ENCODE results near the gene POU3F1.
"Not testable (repeated sequence)": the region's sequence is repeated elsewhere in the genome, so short reads cannot be mapped to it uniquely, and the experiment has no call there.

Gene POU3F1

DNA sequence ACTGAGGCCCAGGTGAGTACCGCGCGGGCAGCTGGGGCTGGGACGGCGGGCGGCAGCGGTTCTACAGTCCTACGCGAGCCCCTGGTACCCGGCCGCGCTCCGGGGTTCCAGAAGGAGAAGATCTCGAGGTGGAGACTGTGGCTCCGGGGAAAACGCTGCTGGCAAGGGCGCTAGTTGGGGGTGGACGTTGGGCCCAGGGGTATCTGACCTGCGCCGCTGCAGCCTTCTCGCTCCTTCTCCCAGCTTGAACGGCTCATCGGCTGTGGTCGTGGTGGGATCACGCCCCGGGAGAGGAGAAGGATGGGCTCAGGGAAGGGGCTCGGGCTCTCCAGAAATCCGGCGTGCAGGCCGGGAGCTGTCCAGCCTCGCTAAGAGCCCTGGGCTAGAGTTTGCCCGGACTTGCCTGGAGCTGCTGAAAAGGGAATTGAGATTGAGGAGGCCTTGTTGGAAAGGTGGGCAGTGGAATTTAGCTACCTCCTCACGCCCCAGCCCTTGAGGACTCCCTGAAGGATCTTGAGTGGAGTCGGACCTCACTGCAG, 1.1 kb upstream of the POU3F1 start:
- ATAC-seq (no peak), DNase-seq (no peak)

DNA sequence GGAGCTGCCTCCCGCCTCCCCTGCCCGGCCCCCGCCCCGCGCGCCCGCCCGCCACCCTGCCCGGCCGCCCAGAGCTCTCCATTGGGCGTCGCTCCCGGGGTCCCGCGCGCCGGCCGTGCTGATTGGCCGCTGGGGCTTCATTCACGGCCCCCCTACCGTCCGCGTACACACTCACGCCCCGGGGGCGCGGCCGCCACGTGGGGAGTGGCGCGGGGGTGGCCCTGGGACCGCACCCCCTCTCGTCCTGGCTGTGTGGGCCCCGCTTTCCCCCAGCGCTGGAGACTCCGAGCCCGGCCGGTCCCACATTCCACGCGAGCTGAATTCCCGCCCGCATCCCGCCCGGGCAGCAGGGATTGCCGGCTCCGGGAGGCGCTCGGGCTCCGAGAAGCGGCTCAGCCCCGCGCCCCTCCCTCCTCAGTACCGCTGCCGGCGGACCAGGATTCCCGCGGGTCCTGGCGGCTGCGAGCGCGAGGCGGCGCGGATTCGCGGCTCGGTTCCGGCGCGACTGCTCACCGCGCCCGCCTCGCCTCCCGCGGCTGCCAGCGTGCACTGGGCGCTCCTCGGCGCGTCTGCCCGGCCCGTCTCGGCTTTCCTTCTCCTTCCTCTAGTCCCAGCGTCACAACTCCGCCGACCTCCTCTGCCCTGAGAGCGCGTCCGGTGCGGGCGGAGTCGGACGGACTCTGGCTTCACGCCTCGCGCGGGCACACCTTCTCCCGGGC, 450 bp upstream of the POU3F1 start:
- ATAC-seq (peak; percentile 85), DNase-seq (peak; percentile 85)

DNA sequence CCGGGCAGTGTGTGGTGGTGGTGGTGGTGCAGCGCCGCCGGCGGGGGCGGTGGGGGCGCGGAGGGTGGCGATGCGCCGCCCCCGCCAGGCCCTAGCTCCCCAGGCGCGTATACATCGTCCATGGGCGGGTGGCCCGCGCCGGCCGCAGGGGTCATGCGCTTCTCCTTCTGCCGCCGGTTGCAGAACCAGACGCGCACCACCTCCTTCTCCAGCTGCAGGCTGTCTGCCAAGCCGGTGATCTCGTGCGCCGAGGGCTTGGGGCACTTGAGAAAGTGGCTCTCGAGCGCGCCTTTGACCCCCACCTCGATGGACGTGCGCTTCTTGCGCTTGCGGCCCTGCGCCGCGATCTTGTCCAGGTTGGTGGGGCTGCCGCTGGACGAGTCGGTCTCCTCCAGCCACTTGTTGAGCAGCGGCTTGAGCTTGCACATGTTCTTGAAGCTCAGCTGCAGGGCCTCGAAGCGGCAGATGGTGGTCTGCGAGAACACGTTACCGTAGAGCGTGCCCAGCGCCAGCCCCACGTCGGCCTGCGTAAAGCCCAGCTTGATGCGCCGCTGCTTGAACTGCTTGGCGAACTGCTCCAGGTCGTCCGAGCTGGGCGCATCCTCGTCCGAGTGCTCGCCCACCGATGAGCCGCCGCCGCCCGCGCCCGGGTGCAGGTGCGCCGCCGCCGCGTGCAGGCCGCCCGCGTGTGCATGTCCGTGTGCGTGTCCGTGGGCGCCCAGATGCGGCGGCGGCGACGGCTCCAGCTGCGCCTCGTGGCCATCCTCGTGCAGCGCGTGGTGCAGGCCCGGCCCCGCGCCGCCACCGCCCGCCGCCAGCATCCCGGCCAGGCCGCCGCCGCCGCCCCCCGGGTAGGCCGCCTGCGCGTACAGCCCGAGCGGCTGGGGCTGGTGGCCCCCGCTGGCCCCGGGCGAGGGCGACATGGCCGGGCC, 926 bp downstream of the POU3F1 start:
- DNase-seq: no peak
- ATAC-seq: no peak

GRCh38 chr1:38044221-38045215, 2.1 kb downstream of the POU3F1 start:
- ATAC-seq: no peak
- DNase-seq: no peak

DNA sequence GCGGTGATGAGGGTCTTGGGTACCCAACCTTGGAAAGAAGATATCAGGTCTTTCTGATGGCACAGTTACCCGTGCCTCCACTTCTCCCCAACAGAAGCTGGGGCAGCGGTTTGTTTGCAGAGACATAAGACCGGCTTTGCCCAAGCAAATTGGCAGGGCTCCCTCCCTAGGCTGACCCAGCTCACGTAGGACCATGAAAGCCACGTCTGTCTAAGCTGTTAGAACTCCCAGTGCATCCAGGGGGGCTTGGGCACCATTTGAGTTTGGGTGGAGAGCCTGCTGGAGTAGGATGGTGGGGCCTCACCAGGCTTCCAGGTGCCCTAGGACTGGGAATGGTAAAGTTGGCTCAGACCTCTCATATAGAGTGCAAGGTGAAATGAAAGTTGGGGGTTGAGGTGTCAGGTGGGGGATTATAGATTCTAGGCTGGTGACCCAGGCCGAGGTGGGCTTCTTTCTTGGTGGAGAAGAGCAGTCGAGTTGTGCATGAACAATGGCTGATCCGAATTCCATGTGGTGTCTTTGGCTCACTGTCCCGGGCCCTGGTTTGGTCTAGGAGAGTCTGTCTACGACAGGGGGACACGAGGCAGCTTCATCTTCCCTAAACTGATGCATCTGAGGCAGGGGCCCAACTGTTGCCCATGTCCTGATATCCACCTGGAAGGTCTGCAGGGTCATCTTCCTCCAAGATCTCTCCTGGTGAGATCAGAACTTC, 3.4 kb downstream of the POU3F1 start:
- ATAC-seq (no peak), DNase-seq (no peak)

- ATAC-seq (no peak), DNase-seq (no peak)
These were observed 4.4 kb downstream of the POU3F1 start for GRCh38 chr1:38041936-38042834.

DNA sequence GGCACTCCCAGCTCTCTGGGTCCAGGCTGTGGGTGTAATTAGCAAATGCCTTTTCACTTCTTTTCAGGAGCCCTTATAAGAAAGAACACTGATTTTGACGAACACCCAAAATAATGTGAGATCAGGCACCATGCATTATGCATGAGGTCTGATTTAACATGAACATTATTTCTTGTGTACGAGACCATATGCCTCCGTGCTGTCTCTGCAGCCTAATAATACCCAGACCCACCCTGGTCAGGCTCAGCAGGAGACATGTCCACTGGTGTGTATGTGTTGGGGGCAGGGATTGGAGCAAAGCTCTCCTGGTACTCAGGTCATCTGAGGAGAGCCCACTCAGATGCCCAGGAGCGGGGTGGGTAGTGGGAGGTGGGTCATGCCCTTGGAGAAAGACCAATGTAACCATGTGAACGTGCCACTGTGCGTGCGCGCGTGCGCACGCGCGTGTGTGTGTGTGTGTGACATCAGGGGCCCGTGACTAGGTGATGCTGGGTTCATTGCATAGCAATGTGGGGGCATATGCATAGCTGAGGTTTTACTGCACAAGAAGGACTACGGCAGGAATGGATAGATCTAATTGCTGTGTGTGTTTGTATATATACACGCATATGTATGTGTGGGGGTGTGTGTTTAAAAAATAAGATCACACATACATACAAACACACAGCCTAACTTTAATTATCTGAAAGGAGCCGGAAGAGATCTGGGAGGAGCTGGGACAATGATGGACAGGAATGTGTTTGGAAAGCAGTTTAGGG, 7.1 kb downstream of the POU3F1 start:
- DNase-seq: no peak
- no peak for ATAC-seq

- ATAC-seq (no peak), DNase-seq (no peak)
These were observed 7.7 kb downstream of the POU3F1 start for GRCh38 chr1:38038861-38039260.

DNA sequence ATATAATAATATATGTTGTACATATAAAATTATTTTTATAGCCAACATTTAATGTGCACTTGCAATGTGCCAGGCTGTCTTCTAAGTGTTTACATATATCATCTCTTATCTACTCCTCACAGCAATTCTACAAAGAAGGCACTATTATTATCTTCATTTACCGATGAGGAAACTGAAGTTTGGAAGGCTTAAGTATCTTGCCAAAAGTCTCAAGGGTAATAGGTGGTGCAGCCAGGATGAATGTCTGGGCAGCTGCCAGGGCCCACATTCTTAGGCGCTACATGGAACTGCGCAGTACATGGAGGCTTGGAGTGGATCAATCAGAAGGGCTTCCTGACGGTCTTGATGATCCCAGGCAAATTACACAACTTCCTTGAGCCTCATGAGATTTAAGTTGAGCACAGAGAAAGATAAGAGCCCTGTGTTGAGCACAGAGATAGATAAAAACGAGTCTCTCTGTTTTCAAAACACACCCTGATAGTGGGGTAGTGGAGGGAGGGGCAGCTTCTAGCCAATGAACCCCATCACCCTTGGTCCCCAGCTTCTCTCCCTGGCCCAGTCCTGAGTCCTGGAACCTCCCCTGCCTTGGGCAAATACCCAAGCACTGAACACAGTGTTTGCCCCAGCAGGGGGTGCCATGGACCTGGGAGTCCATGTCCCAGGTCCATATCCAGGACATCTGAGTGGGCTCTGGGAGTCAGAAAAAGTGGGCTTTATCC, 9.2 kb downstream of the POU3F1 start:
- ATAC-seq (no peak), DNase-seq (peak; percentile 41)

DNA sequence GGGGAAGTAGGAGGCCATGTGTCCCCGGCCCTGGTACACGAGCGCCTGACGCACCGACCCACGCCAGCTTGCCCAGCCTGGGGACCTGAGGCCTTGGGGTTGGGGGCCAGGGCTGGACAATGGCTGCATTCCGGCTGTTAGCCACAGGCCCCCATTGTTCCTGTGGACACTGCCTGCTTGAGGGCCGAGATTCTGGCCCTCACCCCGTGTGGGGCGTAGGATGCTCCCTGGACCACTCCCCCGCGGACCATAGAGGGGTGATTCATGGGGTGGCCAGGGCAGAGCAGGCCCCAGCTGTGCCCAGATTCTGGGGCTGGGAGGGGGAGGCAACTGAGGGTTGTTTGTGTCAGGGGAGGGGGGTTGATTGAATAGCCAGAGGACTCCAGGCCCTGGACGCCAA, 11.7 kb downstream of the POU3F1 start:
- ATAC-seq: no peak
- no peak for DNase-seq

DNA sequence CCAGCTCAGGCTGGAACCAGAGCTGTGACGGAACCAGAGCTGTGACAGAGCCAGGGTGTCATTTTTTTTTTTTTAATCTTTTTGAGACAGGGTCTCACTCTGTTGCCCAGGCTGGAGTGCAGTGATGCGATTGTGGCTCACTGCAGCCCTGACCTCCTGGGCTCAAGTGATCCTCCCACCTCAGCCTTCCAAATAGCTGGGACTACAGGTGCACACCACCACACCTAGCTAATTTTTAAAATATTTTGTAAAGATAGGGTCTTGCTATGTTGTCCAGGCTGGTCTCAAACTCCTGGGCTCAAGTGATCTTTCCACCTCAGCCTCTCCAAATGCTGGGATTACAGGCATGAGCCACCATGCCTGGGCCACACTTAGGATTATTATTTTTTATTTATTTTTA, 13.6 kb downstream of the POU3F1 start:
- not testable (repeated sequence) for DNase-seq, ATAC-seq

DNA sequence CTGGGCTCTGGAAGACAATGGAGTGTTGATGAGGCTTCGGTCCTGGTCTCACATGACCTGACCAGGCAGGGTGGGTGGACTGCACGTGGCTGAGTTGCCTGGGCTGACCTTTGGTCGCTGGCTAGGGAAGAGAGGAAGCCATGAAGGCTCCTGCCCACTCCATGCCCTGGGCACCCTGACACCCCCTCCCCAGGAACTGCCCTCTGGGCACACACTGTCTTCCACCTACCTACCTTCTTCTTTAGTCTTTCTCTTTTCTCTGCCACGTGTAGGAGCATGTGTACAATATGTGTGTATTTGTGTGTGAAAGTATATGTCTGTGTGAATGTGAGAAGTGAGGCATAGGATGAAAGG, 15.1 kb downstream of the POU3F1 start:
- no peak for ATAC-seq
- no peak for DNase-seq

DNA sequence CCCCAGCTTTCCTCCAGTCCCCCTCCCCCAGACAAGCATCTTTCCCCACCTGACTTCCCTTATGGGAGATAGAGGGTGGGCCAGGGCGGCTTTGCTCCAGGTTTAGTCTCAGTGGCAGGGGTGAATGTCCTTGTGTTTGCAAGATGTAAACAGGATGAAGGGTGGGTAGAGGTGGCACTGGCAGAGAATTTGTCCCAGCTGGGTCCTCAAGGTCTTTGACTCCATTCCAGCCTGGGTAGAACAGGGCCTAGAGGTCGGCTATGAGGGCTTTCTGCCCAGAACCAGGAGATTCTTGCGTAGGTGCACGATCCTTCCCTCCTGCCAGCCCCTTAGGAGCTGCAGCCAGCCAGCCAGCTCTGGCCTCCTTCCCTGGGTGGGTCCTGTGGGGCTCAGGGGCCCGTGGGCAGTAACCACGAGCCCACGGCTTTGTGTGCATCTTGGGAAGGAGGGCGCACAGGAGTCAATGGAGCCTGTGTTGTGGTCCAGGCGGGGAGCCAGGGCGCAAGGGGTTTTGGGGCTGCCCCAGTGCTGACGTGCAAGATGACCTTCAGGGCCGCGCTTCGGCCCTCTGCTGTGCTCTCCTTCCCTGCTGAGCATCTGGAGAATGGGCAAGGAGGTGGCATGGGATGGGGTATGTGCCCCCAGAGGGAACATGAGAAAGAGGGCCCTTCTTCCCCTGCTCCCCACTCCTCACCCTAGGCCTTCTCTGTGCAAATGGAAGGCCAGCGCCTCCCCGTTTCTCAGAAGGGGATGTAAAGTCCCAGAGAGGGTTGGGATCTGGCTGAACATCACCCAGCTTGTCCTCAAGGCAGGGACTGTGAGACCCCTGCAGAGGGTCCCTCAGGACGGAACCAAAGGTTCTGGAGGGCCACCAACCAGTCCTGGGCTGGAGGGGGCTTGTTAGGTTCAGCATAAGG, 15.7 kb downstream of the POU3F1 start:
- DNase-seq (no peak), ATAC-seq (no peak)

DNA sequence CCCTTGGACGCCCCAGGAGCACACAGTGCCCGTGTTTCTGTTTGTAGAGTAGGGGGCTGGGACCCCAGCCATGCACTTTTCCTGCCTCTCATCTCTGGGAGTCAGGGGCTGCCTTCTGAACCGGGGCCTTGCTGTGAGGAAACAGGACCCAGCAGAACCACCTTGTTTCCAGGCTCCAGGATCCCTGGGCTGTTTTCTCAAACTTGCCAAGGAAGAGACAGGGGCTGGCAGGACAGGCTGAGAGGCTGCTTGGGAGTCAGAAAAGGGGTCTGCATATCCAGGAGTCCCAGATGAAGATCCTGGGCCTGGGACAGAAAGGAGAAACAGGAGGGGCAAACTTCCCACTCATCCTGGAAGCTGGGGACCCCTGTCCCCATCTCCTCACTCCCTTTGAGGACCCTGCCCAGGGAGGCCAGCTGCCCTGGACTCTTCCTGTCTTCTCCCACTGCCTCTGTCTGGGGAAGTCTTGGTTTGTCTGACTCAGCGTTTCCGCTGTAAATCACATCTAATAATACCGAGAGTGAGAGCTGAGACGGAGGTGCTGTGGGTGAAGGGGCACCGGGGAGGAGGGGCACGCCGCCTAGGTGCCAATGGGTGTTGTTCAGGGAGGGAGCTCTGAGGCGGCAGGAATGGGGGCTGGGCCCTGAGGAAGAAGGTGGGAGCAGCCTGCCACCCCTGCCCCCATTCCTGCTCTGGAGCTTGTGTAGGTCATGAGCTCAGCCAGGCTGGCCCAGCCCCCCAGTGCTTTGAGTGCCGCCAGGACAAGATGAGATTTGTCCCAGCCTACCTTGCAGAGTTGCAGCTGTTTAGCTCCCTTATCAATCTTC, 16.7 kb downstream of the POU3F1 start:
- ATAC-seq (peak; percentile 60), DNase-seq (peak; percentile 84)

DNA sequence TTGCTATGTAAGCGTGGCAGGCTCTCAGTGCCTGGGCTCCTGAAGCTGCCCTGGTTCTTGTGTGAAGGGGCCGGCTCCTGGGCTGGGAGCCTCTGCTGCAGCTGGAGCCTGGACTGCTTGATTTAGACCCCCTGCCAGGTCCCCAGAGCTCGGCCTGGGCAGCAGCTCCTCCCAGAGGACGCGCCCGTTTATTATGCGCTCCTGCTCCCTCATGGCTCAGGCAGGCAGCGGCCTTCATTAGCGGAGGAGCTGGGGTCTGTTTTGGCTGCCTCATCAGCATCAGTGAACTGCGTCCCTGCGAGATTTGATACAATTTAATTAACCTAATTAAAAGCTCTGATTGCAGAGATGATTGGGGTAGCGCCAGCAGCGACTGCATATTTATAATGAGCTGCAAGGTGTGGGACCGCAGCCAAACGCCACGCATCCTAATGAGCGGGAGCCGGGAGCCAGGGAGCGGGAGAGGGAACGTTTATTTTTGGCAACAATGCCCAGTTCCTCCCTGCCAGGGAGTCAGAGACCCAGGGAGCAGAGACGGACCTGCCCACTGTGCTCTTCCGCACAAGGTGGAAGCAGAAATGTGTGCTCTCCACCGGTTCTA, 17.4 kb downstream of the POU3F1 start:
- no peak for ATAC-seq
- no peak for DNase-seq

DNA sequence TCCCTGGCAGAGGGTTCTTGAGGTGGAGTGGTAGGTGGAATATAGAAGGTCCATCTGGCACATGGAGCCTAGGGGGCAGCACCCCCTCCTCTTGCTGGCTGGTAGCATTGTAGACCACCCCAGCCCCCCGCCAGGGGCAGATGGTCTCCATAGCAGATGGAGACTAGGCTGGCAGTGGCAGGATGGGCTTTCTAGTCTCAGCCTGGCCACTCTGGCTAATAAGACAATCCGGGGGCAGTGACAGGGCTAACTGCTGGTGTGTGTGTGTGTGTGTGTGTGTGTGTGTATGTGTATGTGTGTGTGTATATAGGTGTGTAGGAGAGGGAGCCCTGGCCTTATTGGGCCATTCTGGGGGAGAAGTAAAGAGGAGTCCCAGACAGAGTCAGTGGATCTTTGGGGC, 17.9 kb downstream of the POU3F1 start:
- no peak for ATAC-seq
- DNase-seq: no peak

Measured in stimulated activated naive CD8-positive, alpha-beta T cell treated with anti-CD3 and anti-CD28 coated beads, Interleukin-15, Interleukin-2, amounts not matched to agents 100 U/mL and 50 U/mL, for 24 hours (primary cell).